Liver (tissue), 9 donors: ENCODE results near the gene ATG5. TPM values are rescaled to one million over a fixed set of nuclear protein-coding genes. Genes with fewer than 3 reads are reported as not detected.

Experiments used
- DNase-seq: peaks from one replicate; pipeline ENCODE4 v3.0.0-alpha.2; 2017; ENCODE audit warnings: low spot score
- H3K27ac ChIP-seq, 2 donors: one replicate each; pipeline ENCODE4 v1.7.0; 2013; ENCODE audit warnings: inconsistent platforms in 2 of 2, low read length in 2 of 2, control low read depth in 1 of 2, low read depth in 1 of 2, mild to moderate bottlenecking in 1 of 2
- H3K27me3 ChIP-seq, 4 donors: one replicate each; pipeline versions ENCODE4 v1.6.1 to v1.7.0; 2013; ENCODE audit warnings: low read length in 3 of 4, inconsistent platforms in 1 of 4, mild to moderate bottlenecking in 1 of 4, moderate library complexity in 1 of 4; ENCODE audit not compliant: control insufficient read depth in 4 of 4, insufficient read depth in 4 of 4
- H3K36me3 ChIP-seq, 4 donors: one replicate each; pipeline versions ENCODE4 v1.6.1 to v1.7.0; 2013; ENCODE audit warnings: low read length in 3 of 4, mild to moderate bottlenecking in 3 of 4, low read depth in 1 of 4, moderate library complexity in 1 of 4; ENCODE audit not compliant: control insufficient read depth in 4 of 4, insufficient read depth in 3 of 4
- H3K4me1 ChIP-seq, 4 donors: one replicate each; pipeline versions ENCODE4 v1.6.1 to v1.7.0; 2013; ENCODE audit warnings: low read length in 3 of 4, mild to moderate bottlenecking in 3 of 4, moderate library complexity in 1 of 4; ENCODE audit not compliant: control insufficient read depth in 4 of 4, insufficient read depth in 4 of 4
- H3K4me3 ChIP-seq, 3 donors: one replicate each; pipeline versions ENCODE4 v1.6.1 to v1.7.0; 2013; ENCODE audit warnings: low read length in 3 of 3, control low read depth in 1 of 3, low read depth in 1 of 3, mild to moderate bottlenecking in 1 of 3
- H3K9ac ChIP-seq, 2 donors: one replicate each; pipeline ENCODE4 v1.7.0; 2013; ENCODE audit warnings: low read length in 2 of 2, mild to moderate bottlenecking in 2 of 2, moderate library complexity in 2 of 2, control low read depth in 1 of 2, low read depth in 1 of 2
- H3K9me3 ChIP-seq, 4 donors: one replicate each; pipeline versions ENCODE4 v1.6.1 to v1.7.0; 2013; ENCODE audit warnings: low read length in 3 of 4; ENCODE audit not compliant: control insufficient read depth in 4 of 4
- CTCF ChIP-seq: fragments of 150-350 bp; IDR thresholded peaks from 2 replicates; pipeline ENCODE4 v1.5.1; 2017; ENCODE audit warnings: improper control_type of control experiment, low read depth, low read length; ENCODE audit not compliant: missing input control
- EGR1 ChIP-seq, 2 donors: IDR thresholded peaks; 2 replicates each; pipeline ENCODE4 v1.6.1; 2016 to 2018; ENCODE audit warnings: antibody characterized with exemption in 2 of 2, low read depth in 2 of 2
- FOXA1 ChIP-seq: IDR thresholded peaks from 2 replicates; pipeline ENCODE4 v1.6.1; 2016; ENCODE audit warnings: antibody characterized with exemption
- FOXA2 ChIP-seq: IDR thresholded peaks from 2 replicates; pipeline ENCODE4 v1.6.1; 2016; ENCODE audit warnings: antibody characterized with exemption
- GABPA ChIP-seq, 2 donors: IDR thresholded peaks in 1 of 2; conservative IDR thresholded peaks in 1 of 2; 2 replicates each; pipeline ENCODE4 v1.6.1; 2016; ENCODE audit warnings: antibody characterized with exemption in 2 of 2, mild to moderate bottlenecking in 1 of 2, moderate library complexity in 1 of 2
- HNF4A ChIP-seq, 2 donors: conservative IDR thresholded peaks; 2 replicates each; pipeline ENCODE4 v1.6.1; 2016; ENCODE audit warnings: antibody characterized with exemption in 2 of 2, mild to moderate bottlenecking in 2 of 2
- HNF4G ChIP-seq: IDR thresholded peaks from 2 replicates; pipeline ENCODE4 v1.6.1; 2016; ENCODE audit warnings: antibody characterized with exemption
- JUND ChIP-seq, 2 donors: IDR thresholded peaks; 2 replicates each; pipeline ENCODE4 v1.6.1; 2016; ENCODE audit warnings: antibody characterized with exemption in 2 of 2
- MAX ChIP-seq: IDR thresholded peaks from 2 replicates; pipeline ENCODE4 v1.6.1; 2016; ENCODE audit warnings: antibody characterized with exemption
- NR2F2 ChIP-seq: IDR thresholded peaks from 2 replicates; pipeline ENCODE4 v1.6.1; 2016; ENCODE audit warnings: antibody characterized with exemption
- RAD21 ChIP-seq, 2 donors: IDR thresholded peaks; 2 replicates each; pipeline ENCODE4 v1.6.1; 2016; ENCODE audit warnings: antibody characterized with exemption in 2 of 2, mild to moderate bottlenecking in 2 of 2
- RXRA ChIP-seq, 2 donors: IDR thresholded peaks; 2 replicates each; pipeline ENCODE4 v1.6.1; 2017 to 2018; ENCODE audit warnings: antibody characterized with exemption in 2 of 2, mild to moderate bottlenecking in 1 of 2
- SP1 ChIP-seq: IDR thresholded peaks from 2 replicates; pipeline ENCODE4 v1.6.1; 2018; ENCODE audit warnings: antibody characterized with exemption, mild to moderate bottlenecking
- TAF1 ChIP-seq: conservative IDR thresholded peaks from 2 replicates; pipeline ENCODE4 v1.6.1; 2016; ENCODE audit warnings: antibody characterized with exemption, mild to moderate bottlenecking
- YY1 ChIP-seq: IDR thresholded peaks from 2 replicates; pipeline ENCODE4 v1.6.1; 2016; ENCODE audit warnings: antibody characterized with exemption, mild to moderate bottlenecking
- ZBTB33 ChIP-seq: IDR thresholded peaks from 2 replicates; pipeline ENCODE4 v1.6.1; 2016; ENCODE audit warnings: antibody characterized with exemption
- WGBS: extraction: QIAGEN DNeasy Blood & Tissue Kit; methylation state at CpG from one replicate; pipeline ENCODE4 v1.1.7; 2013; 5-methylcytosine and 5-hydroxymethylcytosine counted together
- polyA plus RNA-seq, 2 donors: library from polyadenylated mRNA; stranded (reverse) in 1 of 2; unstranded in 1 of 2; fragments of 200-250 nt in 1 of 2; fragments of >200 nt in 1 of 2; fragmentation: Nextera tagmentation in 1 of 2; extraction: Ambion mirVana in 1 of 2; gene quantifications; one replicate each; pipeline versions ENCODE4 v1.2.1 to v1.2.3, GENCODE V29; 2013 to 2015
- total RNA-seq, 2 donors: library from RNA; depleted of rRNA; stranded (reverse); fragments of >200 nt; gene quantifications; one replicate each; pipeline ENCODE4 v1.2.3, GENCODE V29; 2014
- TF ChIP-seq, protein P1 (sequence below): IDR thresholded peaks from 2 replicates; pipeline ENCODE4 v1.6.1; 2016; ENCODE audit warnings: antibody characterized with exemption, mild to moderate bottlenecking
- TF ChIP-seq, protein P2 (sequence below): IDR thresholded peaks from 2 replicates; pipeline ENCODE4 v1.6.1; 2016; ENCODE audit warnings: antibody characterized with exemption
- donor health status: healthy.
- donor health status: healthy.
- donor health status: healthy.
- donor health status: healthy.
- donor health status: healthy.

Gene ATG5
- total and polyA plus RNA-seq, 4 donors: 10.0 to 25.7 (median 19.7) TPM

- H3K36me3 ChIP-seq: peaks cover 0 to 1% (median 0%) of the 10 kb centered on the region in 4 donors
- no peak for TF ChIP-seq RAD21 (IDR thresholded peaks at IDR 0.05)
- TF ChIP-seq MAX: no peak
- TF ChIP-seq, protein P1, sequence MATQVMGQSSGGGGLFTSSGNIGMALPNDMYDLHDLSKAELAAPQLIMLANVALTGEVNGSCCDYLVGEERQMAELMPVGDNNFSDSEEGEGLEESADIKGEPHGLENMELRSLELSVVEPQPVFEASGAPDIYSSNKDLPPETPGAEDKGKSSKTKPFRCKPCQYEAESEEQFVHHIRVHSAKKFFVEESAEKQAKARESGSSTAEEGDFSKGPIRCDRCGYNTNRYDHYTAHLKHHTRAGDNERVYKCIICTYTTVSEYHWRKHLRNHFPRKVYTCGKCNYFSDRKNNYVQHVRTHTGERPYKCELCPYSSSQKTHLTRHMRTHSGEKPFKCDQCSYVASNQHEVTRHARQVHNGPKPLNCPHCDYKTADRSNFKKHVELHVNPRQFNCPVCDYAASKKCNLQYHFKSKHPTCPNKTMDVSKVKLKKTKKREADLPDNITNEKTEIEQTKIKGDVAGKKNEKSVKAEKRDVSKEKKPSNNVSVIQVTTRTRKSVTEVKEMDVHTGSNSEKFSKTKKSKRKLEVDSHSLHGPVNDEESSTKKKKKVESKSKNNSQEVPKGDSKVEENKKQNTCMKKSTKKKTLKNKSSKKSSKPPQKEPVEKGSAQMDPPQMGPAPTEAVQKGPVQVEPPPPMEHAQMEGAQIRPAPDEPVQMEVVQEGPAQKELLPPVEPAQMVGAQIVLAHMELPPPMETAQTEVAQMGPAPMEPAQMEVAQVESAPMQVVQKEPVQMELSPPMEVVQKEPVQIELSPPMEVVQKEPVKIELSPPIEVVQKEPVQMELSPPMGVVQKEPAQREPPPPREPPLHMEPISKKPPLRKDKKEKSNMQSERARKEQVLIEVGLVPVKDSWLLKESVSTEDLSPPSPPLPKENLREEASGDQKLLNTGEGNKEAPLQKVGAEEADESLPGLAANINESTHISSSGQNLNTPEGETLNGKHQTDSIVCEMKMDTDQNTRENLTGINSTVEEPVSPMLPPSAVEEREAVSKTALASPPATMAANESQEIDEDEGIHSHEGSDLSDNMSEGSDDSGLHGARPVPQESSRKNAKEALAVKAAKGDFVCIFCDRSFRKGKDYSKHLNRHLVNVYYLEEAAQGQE: no peak
- no peak for TF ChIP-seq EGR1 (IDR thresholded peaks at IDR 0.05; ENCODE audit: low read depth in 2 of 2)
- TF ChIP-seq HNF4G: no peak
- TF ChIP-seq GABPA (IDR thresholded peaks at IDR 0.05 in 1 of 2, conservative IDR thresholded peaks at IDR 0.05 in 1 of 2): no peak
- no peak for TF ChIP-seq TAF1
- 84% methylated on average over 1 of the region's 1 CpG for WGBS
- H3K27ac ChIP-seq: no peak overlapping the region
- H3K4me3 ChIP-seq: no peak overlapping the region
- peaks cover 0 to 3% (median 0%) of the 10 kb centered on the region in 4 donors for H3K27me3 ChIP-seq
- H3K9ac ChIP-seq: no peak overlapping the region
- no peaks in the 10 kb centered on the region for H3K4me1 ChIP-seq
- no peak for DNase-seq
- H3K9me3 ChIP-seq: no peaks in the 10 kb centered on the region
Observed at GRCh38 chr6:106149472-106150069, 176.0 kb downstream of the ATG5 start.

- DNase-seq: no peak
- no peak overlapping the region for H3K27ac ChIP-seq
- no peak overlapping the region for H3K4me3 ChIP-seq
- H3K36me3 ChIP-seq: peaks cover 0 to 1% (median 0%) of the 10 kb centered on the region in 4 donors
- peaks cover 0 to 3% (median 0%) of the 10 kb centered on the region in 4 donors for H3K27me3 ChIP-seq
- no peaks in the 10 kb centered on the region for H3K4me1 ChIP-seq
- WGBS: 62% methylated on average over 2 of the region's 2 CpGs
- no peak for TF ChIP-seq RXRA (IDR thresholded peaks at IDR 0.05)
- TF ChIP-seq MAX: no peak
- TF ChIP-seq, protein P2, sequence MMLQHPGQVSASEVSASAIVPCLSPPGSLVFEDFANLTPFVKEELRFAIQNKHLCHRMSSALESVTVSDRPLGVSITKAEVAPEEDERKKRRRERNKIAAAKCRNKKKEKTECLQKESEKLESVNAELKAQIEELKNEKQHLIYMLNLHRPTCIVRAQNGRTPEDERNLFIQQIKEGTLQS: no peak
- TF ChIP-seq RAD21 (IDR thresholded peaks at IDR 0.05): no peak
- TF ChIP-seq FOXA1: no peak
- TF ChIP-seq, protein P1: no peak
- no peak for TF ChIP-seq HNF4A (conservative IDR thresholded peaks at IDR 0.05)
- no peak for TF ChIP-seq SP1
- TF ChIP-seq CTCF: no peak
- TF ChIP-seq JUND (IDR thresholded peaks at IDR 0.05): no peak
- TF ChIP-seq NR2F2: no peak
- TF ChIP-seq GABPA (IDR thresholded peaks at IDR 0.05 in 1 of 2, conservative IDR thresholded peaks at IDR 0.05 in 1 of 2): no peak
- no peak for TF ChIP-seq YY1
- no peak for TF ChIP-seq HNF4G
- TF ChIP-seq EGR1 (IDR thresholded peaks at IDR 0.05; ENCODE audit: low read depth in 2 of 2): no peak
- no peak for TF ChIP-seq FOXA2
- TF ChIP-seq ZBTB33: no peak
- TF ChIP-seq TAF1: no peak
- no peaks in the 10 kb centered on the region for H3K9me3 ChIP-seq
- no peak overlapping the region for H3K9ac ChIP-seq
Observed at GRCh38 chr6:106147476-106147875, 178.1 kb downstream of the ATG5 start.
